Measurements from ENCODE around the gene THAP7. TPM values are rescaled to one million over a fixed set of nuclear protein-coding genes. Genes with fewer than 3 reads are reported as not detected.

THAP7 gene
- total and polyA plus RNA-seq, 2 of the 13 experiments (the other 11 are each of a cell fraction or from before 2014, with no cell fraction given), result 13.0 to 25.5 TPM

GRCh38 chr22:20994128-20994901 is 7.6 kb downstream of the THAP7 start (continued):
- TF ChIP-seq RERE (CRISPR knock-in tag; IDR thresholded peaks at IDR 0.05; ENCODE audit: low read depth) (no peak), ZNF605 (CRISPR knock-in tag; IDR thresholded peaks at IDR 0.05) (no peak), CBX1 (IDR thresholded peaks at IDR 0.05; ENCODE audit: low read depth) (no peak), PLSCR1 (CRISPR knock-in tag; IDR thresholded peaks at IDR 0.05; ENCODE audit: borderline replicate concordance) (no peak)
